ENCODE measurements around the gene ZNF26. TPM values are rescaled to one million over a fixed set of nuclear protein-coding genes. Genes with fewer than 3 reads are reported as not detected.

Gene ZNF26
- total and polyA plus RNA-seq, 4 donors: 5.0 to 26.7 (median 11.0) TPM

DNA sequence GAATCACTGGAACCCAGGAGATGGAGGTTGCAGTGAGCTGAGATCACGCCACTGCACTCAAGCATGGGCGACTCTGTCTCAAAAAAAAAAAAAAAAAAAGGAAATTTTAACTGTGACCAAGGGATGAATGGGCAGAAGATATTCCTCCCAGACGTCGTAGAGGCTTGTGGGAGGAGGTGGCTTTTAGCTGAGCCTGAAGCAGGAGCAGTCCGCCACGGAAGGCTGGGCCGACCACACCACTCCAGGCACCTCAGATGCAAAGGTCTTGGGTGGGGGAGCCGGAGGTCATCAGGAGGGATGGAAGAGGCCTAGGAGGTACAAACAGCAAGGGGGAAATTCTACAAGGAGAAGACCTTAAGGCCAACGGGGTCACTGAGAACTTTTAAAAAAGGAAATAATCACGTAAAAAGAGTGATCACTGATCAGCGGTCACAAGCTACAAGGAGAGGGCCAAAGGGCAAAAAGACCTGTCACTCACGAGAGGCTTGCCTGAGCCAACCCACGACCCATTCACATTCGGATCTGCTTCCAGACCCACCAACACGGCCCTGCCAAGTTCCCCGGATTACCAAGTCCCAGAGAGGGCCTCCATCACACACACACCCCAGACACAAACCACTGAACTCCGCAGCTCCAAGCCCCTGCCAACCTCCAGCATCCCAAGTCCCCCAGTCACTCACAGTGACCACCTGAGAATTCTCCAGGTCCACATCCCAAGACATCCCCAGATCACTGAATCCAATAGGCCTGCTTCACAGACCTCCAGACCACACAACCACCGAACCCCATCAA, 33.6 kb upstream of the ZNF26 start:
- WGBS, 2 donors: 96 to 98% methylated on average over 18 of the region's 18 CpGs
- Histone ChIP-seq H3K27me3 (ENCODE audit: control insufficient read depth in 3 of 3, insufficient read depth in 3 of 3, low read length in 2 of 3) (no peaks in the 10 kb centered on the region), H3K4me3 (no peak overlapping the region), H3K4me1 (ENCODE audit: control insufficient read depth in 5 of 5, insufficient read depth in 5 of 5, low read length in 5 of 5) (peaks cover 0 to 13% (median 6%) of the 10 kb centered on the region in 5 donors), H3K27ac (ENCODE audit: low read depth in 1 of 2, low read length in 1 of 2) (no peak overlapping the region), H3K9me3 (ENCODE audit: control insufficient read depth in 4 of 4, insufficient read depth in 3 of 4, low read length in 3 of 4) (peaks cover 0 to 54% (median 35%) of the 10 kb centered on the region in 4 donors), H3K9ac (ENCODE audit: insufficient read depth in 1 of 2, low read length in 2 of 2) (no peak overlapping the region), H3K36me3 (ENCODE audit: control insufficient read depth in 4 of 4, insufficient read depth in 4 of 4, low read length in 4 of 4) (peaks cover 9 to 50% (median 18%) of the 10 kb centered on the region in 4 donors)
- DNase-seq (no peak), ATAC-seq (ENCODE audit: insufficient read depth, low FRiP score) (no peak)
- TF ChIP-seq CTCF (IDR thresholded peaks at IDR 0.05; ENCODE audit: control extremely low read depth, extremely low read depth): no peak

DNA sequence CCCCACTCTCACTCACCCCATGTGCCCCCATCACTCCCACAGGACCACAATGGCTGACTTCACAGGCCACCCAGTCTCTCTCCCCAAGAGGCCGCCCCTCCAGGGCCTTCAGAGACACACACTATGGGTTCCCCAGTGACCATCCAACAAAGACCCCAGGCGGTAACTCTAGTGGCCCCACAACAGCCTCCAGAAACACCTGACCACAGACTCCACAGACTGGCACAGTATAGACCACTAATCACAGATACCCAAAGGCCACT, 33.1 kb upstream of the ZNF26 start:
- H3K9ac ChIP-seq (ENCODE audit: insufficient read depth in 1 of 2, low read length in 2 of 2): no peak overlapping the region
- ATAC-seq (ENCODE audit: insufficient read depth, low FRiP score) (no peak), DNase-seq (no peak)
- H3K9me3 ChIP-seq (ENCODE audit: control insufficient read depth in 4 of 4, insufficient read depth in 3 of 4, low read length in 3 of 4): peaks cover 0 to 50% (median 32%) of the 10 kb centered on the region in 4 donors
- no peak overlapping the region for H3K27ac ChIP-seq (ENCODE audit: low read depth in 1 of 2, low read length in 1 of 2)
- TF ChIP-seq CTCF (IDR thresholded peaks at IDR 0.05; ENCODE audit: control extremely low read depth, extremely low read depth): no peak
- H3K4me1 ChIP-seq (ENCODE audit: control insufficient read depth in 5 of 5, insufficient read depth in 5 of 5, low read length in 5 of 5): peaks cover 0 to 13% (median 6%) of the 10 kb centered on the region in 5 donors
- no peak overlapping the region for H3K4me3 ChIP-seq
- WGBS, 2 donors: 97 to 100% methylated on average over 2 of the region's 2 CpGs
- no peaks in the 10 kb centered on the region for H3K27me3 ChIP-seq (ENCODE audit: control insufficient read depth in 3 of 3, insufficient read depth in 3 of 3, low read length in 2 of 3)
- peaks cover 6 to 45% (median 16%) of the 10 kb centered on the region in 4 donors for H3K36me3 ChIP-seq (ENCODE audit: control insufficient read depth in 4 of 4, insufficient read depth in 4 of 4, low read length in 4 of 4)

DNA sequence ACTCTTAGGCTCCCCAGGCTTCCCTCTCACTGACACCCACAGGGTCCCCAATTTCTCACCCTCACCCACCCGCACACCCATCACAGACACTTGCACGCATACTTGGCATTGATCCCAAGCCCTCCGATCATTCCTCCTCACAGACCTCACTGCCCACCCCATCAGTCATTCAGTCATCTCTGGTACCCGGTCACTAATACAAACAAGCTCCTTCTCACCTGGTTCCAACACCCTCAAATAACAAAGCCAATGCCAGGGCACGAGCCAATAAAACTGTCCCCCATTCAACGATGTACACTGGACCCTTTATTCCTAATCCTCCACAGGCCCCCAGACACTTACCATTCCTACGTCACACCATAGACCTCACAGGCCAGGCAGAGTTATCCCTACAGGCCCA, 32.4 kb upstream of the ZNF26 start:
- no peaks in the 10 kb centered on the region for H3K27me3 ChIP-seq (ENCODE audit: control insufficient read depth in 3 of 3, insufficient read depth in 3 of 3, low read length in 2 of 3)
- H3K36me3 ChIP-seq (ENCODE audit: control insufficient read depth in 4 of 4, insufficient read depth in 4 of 4, low read length in 4 of 4): peaks cover 3 to 38% (median 12%) of the 10 kb centered on the region in 4 donors
- 96 to 97% methylated on average over 7 of the region's 7 CpGs for WGBS, 2 donors
- no peak for DNase-seq
- no peak overlapping the region for H3K27ac ChIP-seq (ENCODE audit: low read depth in 1 of 2, low read length in 1 of 2)
- H3K9me3 ChIP-seq (ENCODE audit: control insufficient read depth in 4 of 4, insufficient read depth in 3 of 4, low read length in 3 of 4): peaks cover 0 to 43% (median 28%) of the 10 kb centered on the region in 4 donors
- ATAC-seq (ENCODE audit: insufficient read depth, low FRiP score): no peak
- H3K4me1 ChIP-seq (ENCODE audit: control insufficient read depth in 5 of 5, insufficient read depth in 5 of 5, low read length in 5 of 5): peaks cover 0 to 13% (median 6%) of the 10 kb centered on the region in 5 donors
- no peak for TF ChIP-seq CTCF (IDR thresholded peaks at IDR 0.05; ENCODE audit: control extremely low read depth, extremely low read depth)
- H3K9ac ChIP-seq (ENCODE audit: insufficient read depth in 1 of 2, low read length in 2 of 2): no peak overlapping the region
- H3K4me3 ChIP-seq: no peak overlapping the region

Measured in lung (tissue), 12 donors.